ENCODE results near the gene LRP10.
A peak's percentile ranks its signal among the peaks of the same experiment; 100 is the strongest.
"Not testable (repeated sequence)": the region's sequence is repeated elsewhere in the genome, so short reads cannot be mapped to it uniquely, and the experiment has no call there.

LRP10 gene

GRCh38 chr14:22843123-22843925 is 28.2 kb upstream of the LRP10 start:
- DNase-seq (ENCODE audit: low read depth in 2 of 2) = no peak

- no peak for DNase-seq (ENCODE audit: low read depth in 2 of 2)
Measured at GRCh38 chr14:22844221-22845102, 27.1 kb upstream of the LRP10 start.

GRCh38 chr14:22845103-22845394 is 26.5 kb upstream of the LRP10 start:
- DNase-seq (ENCODE audit: low read depth in 2 of 2) = no peak

DNA sequence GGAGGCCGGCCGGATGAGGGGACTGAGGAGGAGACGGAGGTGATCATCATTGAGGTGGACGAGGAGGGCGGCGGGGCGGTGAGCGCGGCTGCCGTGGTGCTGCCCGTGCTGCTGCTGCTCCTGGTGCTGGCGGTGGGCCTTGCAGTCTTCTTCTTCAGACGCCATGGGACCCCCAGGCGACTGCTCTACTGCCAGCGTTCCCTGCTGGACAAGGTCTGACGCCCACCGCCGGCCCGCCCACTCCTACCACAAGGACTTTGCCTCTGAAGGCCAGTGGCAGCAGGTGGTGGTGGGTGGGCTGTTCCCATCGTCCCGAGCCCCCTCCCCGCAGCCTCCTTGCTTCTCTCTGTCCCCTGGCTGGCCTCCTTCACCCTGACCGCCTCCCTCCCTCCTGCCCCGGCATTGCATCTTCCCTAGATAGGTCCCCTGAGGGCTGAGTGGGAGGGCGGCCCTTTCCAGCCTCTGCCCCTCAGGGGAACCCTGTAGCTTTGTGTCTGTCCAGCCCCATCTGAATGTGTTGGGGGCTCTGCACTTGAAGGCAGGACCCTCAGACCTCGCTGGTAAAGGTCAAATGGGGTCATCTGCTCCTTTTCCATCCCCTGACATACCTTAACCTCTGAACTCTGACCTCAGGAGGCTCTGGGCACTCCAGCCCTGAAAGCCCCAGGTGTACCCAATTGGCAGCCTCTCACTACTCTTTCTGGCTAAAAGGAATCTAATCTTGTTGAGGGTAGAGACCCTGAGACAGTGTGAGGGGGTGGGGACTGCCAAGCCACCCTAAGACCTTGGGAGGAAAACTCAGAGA is 25.5 kb upstream of the LRP10 start:
- no peak for DNase-seq (ENCODE audit: low read depth in 2 of 2)

DNA sequence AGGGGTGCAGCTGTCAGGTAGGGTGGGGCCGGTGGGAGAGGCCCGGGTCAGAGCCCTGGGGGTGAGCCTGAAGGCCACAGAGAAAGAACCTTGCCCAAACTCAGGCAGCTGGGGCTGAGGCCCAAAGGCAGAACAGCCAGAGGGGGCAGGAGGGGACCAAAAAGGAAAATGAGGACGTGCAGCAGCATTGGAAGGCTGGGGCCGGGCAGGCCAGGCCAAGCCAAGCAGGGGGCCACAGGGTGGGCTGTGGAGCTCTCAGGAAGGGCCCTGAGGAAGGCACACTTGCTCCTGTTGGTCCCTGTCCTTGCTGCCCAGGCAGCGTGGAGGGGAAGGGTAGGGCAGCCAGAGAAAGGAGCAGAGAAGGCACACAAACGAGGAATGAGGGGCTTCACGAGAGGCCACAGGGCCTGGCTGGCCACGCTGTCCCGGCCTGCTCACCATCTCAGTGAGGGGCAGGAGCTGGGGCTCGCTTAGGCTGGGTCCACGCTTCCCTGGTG is 24.7 kb upstream of the LRP10 start:
- no peak for DNase-seq (ENCODE audit: low read depth in 2 of 2)

DNA sequence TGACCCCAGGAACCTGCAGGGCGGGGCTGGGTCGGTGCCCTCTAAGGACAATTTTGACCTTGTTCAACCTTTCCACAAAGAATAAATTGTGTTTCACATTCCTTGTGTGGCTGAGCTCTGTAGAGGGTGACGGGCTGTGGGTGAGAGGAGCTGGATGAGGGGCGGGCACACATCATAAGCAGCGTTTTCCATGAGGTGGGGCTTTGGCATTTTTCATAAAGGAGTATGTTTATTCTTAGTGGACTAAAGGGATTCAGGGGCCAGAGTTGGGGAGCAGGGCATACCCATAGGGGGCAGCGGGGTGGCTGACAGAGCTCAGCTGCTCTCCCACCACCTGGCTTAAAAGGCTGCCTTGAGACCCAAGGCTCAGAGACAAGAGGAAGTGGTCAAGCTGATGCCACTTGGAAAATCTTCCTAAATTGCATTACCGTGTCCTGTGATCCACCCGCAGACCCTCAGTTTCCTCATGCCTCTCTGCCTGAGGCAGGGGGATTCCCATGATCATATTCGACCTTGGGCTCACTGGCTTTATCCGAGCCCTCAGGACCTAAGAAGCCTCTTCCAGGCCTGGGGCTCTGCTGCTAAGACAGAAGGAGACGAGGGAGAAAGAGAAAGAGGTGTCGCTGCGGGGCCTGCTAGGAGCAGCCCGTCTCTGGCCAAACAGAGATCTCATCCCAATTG is 23.7 kb upstream of the LRP10 start:
- DNase-seq (ENCODE audit: low read depth in 2 of 2) = no peak

- no peak for DNase-seq (ENCODE audit: low read depth in 2 of 2)
Measured at GRCh38 chr14:22848351-22849164, 23.0 kb upstream of the LRP10 start.

- DNase-seq (ENCODE audit: low read depth in 2 of 2) = no peak
Measured at GRCh38 chr14:22849212-22849819, 22.2 kb upstream of the LRP10 start.

GRCh38 chr14:22850944-22851764 is 20.4 kb upstream of the LRP10 start:
- DNase-seq (ENCODE audit: low read depth in 2 of 2) = peak in 1 of 2 donors; percentile 24

GRCh38 chr14:22852178-22852577 is 19.4 kb upstream of the LRP10 start:
- not testable (repeated sequence) for DNase-seq (ENCODE audit: low read depth in 2 of 2)

GRCh38 chr14:22852599-22852939 is 19.0 kb upstream of the LRP10 start:
- DNase-seq (ENCODE audit: low read depth in 2 of 2) = no peak

- DNase-seq (ENCODE audit: low read depth in 2 of 2) = peak; percentile 87 to 95
Measured at GRCh38 chr14:22852940-22853767, 18.4 kb upstream of the LRP10 start.

- DNase-seq (ENCODE audit: low read depth in 2 of 2) = not testable (repeated sequence)
Measured at GRCh38 chr14:22854296-22854695, 17.2 kb upstream of the LRP10 start.

- no peak for DNase-seq (ENCODE audit: low read depth in 2 of 2)
Measured at GRCh38 chr14:22854963-22855724, 16.4 kb upstream of the LRP10 start.

DNA sequence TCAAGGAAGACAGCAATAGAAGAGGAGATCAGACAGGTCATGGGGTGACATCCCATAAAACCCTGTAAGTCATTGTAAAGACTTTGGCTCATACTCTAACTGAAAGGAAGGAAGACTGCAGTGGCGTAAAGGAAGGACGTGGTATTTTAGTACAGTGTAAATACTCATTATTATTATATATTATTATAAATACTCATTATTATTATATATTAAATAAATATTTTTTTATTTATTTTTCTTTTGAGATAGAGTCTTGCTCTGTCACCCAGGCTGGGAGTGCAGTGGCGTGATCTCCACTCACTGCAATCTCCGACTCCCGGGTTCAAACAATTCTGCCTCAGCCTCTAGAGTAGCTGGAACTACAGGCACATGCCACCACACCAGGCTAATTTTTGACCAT is 15.1 kb upstream of the LRP10 start:
- DNase-seq (ENCODE audit: low read depth in 2 of 2) = no peak

DNA sequence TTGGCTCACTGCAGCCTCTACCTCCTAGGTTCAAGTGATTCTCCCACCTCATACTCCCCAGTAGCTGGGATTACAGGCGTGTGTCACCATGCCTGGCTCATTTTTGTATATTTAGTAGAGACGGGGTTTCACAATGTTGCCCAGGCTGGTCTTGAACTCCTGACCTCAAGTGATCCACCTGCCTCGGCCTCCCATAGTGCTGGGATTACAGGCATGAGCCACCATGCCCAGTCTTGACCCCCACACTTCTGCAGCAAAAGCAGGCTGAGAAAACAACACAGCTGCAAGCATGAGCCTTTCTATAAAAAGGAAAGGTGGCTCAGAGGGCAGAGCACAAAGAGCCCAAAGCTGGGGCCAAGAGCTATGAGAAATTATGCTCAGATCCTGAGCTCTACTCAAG is 11.2 kb upstream of the LRP10 start:
- DNase-seq (ENCODE audit: low read depth in 2 of 2) = not testable (repeated sequence)

GRCh38 chr14:22861651-22862050 is 9.9 kb upstream of the LRP10 start:
- DNase-seq (ENCODE audit: low read depth in 2 of 2) = no peak

DNA sequence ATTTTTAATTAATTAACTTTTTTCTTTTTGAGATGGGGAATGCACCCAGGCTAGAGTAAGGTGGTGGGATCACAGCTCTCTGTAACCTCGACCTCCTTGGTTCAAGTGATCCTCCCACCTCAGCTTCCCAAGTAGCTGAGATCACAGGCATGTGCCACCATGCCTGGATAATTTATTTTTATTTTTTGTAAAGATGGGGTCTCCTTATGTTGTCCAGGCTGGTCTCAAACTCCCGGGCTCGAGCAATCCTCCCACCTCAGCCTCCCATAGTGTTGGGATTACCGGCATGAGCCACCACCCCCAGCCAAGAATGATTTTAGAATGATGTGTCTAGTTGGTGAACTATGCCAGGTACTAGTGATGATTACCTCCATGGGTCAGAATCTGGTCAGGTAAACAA is 6.6 kb upstream of the LRP10 start:
- DNase-seq (ENCODE audit: low read depth in 2 of 2) = no peak

Measured in stimulated activated CD8-positive, alpha-beta memory T cell treated with anti-CD3 and anti-CD28 coated beads, Interleukin-2, amount 100 ng/mL, for 48 hours (primary cell).